Stimulated activated CD8-positive, alpha-beta memory T cell treated with anti-CD3 and anti-CD28 coated beads, Interleukin-2, amount 100 ng/mL, for 48 hours (primary cell): ENCODE data around the gene NLGN1.

ENCODE experiments used
- DNase-seq, 2 donors: peaks; one replicate each; pipeline ENCODE4 v3.0.0-alpha.2; 2020; ENCODE audit warnings: low read depth in 2 of 2

The NLGN1 gene

DNA sequence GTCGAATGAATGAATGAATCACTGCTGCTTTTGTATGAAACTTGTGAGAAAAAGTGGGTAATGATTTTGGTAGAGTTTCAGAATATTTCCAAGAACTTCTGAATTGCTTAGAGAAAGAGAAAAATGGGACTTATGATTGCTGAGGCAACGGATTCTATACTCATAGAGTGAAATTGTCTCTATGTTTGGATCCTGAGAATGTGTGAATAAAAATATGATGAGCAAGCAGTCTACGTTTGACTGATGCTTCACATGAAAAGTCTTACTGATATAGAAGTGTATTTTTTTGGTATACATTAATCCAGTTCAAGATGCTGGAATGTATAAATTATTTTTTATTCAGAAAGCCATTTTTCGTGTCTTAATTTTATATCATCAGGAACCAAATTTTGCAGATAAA is 441.1 kb downstream of the NLGN1 start:
- DNase-seq = no peak

DNA sequence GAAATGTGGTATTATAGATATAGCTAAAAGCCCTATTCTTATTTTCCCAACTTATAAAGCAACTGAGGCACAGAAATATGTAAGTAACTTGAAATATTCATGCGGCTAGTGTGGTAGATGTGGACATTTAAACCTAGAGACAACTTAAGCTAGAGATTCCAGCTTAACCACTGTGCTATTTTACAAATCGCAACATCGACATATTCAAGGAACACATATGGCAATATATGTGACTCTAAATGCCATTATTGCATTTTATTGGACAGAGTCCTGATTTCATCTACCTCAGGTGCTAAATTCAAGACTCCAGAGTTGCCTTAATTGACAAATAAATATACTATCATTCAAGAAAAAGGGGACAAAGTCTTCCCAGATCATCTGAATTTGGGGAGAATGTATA is 442.3 kb downstream of the NLGN1 start:
- DNase-seq = no peak

- no peak for DNase-seq
Measured at GRCh38 chr3:173841334-173841733, 443.8 kb downstream of the NLGN1 start.

DNA sequence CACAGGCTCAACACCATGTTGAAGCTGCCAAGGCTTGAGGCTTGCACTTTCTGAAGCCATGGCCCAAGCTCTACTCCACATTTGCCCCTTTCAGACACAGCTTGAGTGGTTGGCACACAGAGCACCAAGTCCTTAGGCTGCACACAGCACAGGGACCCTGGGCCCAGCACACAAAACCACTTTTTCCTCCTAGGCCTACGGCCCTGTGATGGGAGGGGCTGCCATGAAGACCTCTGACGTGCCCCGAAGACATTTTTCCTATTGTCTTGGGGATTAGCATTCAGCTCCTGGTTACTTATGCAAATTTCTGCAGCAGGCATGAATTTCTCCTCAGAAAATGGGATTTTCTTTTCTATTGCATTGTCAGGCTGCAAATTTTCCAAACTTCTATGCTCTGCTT is 445.5 kb downstream of the NLGN1 start:
- no peak for DNase-seq

- DNase-seq = no peak
Measured at GRCh38 chr3:173846584-173846983, 449.0 kb downstream of the NLGN1 start.

DNA sequence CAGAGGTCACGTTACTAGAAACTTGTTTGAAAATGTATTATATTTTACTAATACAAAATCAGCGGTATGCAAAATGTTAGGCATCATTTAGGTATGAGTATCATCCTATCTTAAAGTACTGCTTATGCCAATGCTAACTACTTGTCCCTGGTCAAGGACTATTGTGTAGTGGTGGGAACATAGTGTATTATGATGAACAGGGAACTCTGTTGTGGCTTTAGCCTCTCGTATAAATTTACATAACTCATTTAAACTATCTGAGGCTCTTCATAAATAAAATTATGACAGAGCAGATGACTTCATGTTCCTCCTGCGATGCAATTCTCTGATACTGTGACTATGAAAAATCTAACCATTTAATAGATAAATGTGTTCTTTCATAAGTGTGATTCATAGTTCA is 451.9 kb downstream of the NLGN1 start:
- no peak for DNase-seq

DNA sequence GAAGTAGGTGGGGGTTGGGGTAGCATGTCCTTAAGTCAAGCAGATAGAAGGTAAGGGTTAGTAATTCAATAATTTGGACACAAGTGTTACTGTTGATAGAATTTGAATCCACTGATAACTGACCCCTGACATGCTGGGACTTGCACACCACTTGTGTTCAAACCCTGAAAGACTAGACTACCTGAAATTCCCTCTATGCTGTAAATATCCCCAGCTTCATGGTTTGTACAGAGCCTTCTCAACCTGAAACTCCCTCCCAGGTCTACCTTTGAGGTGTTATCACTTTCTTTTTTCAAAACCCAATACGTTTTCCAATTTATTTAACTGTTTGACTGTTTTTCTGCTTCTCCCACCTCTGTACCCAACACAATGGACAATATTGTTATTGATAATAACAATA is 459.6 kb downstream of the NLGN1 start:
- no peak for DNase-seq

- DNase-seq = no peak
Measured at GRCh38 chr3:173862701-173863100, 465.2 kb downstream of the NLGN1 start.

DNA sequence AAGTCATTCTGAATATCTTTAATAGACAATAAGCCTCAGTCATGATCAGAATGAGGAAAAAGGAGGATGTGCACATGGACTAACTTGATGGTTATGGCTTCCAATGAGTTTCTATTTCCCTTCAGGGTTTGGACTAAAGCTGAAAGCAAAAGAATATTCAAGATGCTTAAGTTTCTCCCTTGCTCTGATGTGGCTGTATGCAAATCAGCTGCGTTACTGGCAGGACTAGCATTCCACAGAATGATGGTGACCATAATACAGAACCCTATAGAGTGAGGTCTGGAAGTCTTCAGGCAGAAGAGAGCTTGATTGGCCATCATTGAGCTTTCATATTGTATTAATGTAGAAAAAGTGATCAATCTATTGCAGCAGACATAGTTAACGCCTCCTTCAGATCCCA is 466.0 kb downstream of the NLGN1 start:
- no peak for DNase-seq

GRCh38 chr3:173865900-173866498 is 468.5 kb downstream of the NLGN1 start:
- DNase-seq = no peak

DNA sequence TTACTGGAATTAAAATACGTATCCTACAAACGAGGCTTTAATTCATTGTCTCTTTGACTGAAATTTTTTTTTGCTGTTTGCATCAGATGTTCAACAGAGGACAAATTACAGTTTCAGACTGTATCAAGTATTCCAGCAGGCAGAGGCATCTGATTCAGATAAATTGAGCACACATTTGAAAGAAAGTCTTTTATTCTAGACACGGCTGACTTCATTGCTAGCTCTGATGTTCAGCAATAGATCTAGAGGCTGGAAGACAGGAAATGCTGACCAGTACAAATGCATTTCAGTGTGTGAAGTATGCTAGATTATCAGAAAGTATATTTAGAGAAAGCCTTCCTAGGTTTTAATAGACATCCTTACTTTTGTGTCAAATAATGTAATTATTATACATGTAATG is 472.2 kb downstream of the NLGN1 start:
- DNase-seq = no peak

GRCh38 chr3:173870976-173871375 is 473.4 kb downstream of the NLGN1 start:
- no peak for DNase-seq

GRCh38 chr3:173875790-173876189 is 478.2 kb downstream of the NLGN1 start:
- no peak for DNase-seq

- no peak for DNase-seq
Measured at GRCh38 chr3:173876476-173876875, 478.9 kb downstream of the NLGN1 start.

GRCh38 chr3:173887888-173888287 is 490.3 kb downstream of the NLGN1 start:
- DNase-seq = no peak

- no peak for DNase-seq
Measured at GRCh38 chr3:173889596-173889995, 492.1 kb downstream of the NLGN1 start.

GRCh38 chr3:173890091-173890490 is 492.5 kb downstream of the NLGN1 start:
- no peak for DNase-seq

GRCh38 chr3:173891272-173892100 is 493.9 kb downstream of the NLGN1 start:
- no peak for DNase-seq

DNA sequence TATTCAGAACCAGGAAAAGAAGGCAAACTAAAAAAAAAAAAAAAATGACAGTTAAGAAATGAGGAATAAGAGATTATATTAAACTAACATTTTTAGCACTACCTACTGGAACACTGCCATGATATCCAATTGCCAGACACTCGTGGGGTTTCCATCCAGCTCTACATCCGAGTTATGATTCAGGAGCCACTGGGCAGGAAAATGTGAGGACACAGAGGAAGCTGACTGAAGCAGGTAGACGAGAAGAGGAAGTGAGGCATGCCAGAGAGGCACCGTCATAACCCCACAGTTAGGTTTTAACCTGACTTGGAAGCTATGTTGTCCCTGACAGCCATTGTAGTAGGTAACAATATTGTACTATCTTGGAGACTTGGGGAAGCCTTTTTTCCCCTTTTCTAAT is 495.0 kb downstream of the NLGN1 start:
- DNase-seq = no peak

- DNase-seq = no peak
Measured at GRCh38 chr3:173893066-173893465, 495.5 kb downstream of the NLGN1 start.

DNA sequence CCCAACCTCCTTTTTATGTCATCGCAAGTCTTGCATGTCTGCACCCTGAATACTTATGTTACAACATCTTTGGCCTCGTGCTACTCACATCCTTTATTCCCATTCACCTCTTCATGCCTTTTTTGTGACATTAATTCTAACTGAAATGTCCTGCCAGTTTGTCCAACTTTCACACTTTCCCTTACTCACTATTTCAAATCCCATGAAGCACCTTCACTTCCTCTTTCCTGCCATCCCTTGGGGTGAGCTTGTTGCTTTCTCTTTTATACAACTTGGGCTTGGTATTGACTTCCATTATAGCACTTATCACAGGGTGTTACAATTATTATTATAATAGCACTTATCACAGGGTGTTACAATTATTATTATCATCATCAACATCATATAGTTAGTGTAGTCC is 496.3 kb downstream of the NLGN1 start:
- DNase-seq = no peak

DNA sequence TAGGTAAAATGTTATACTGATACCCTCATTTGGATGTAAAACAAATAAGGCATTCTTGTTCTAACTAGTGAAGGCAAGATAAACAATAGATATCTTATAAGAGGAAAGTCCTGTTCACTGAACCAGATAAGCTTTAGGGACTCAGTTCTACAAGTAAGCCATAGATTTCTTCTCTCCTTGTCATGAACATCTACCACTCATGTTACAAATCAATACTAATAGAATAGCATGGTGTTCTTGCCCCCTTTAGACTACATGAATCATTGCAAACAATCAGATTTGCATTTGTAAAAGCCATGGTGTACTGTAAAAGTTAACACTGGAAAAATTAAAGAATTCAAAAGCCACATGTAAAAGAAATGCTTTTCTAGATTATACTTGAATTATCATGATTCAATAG is 500.1 kb downstream of the NLGN1 start:
- no peak for DNase-seq

DNA sequence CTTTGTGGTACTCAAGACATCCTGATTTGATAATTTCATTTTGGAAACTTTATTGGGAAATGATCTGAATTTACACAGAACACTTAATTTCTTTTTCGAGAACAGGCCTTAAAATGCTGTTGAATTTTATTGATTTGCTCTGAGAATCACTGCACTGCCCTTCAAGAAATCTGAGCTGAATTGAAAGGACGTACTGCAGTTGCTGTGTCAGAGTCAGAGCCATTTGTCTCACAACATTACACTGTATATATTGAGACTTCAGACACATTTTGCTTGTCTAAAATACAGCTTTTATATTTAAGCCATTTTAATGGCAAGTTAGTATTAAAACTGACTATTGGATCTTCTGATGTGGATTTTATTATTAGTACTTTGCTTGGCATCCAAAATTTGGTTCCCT is 504.1 kb downstream of the NLGN1 start:
- DNase-seq = no peak

- no peak for DNase-seq
Measured at GRCh38 chr3:173902401-173902800, 504.9 kb downstream of the NLGN1 start.
